HepG2 (cell line): Measurements from ENCODE around the gene ZNF605. TPM values are rescaled to one million over a fixed set of nuclear protein-coding genes. Genes with fewer than 3 reads are reported as not detected.

Experiments
- AHDC1 ChIP-seq: sonication (generic); formaldehyde crosslinking; IDR thresholded peaks from 2 replicates; pipeline ENCODE4 v1.5.1; 2020; ENCODE audit warnings: mild to moderate bottlenecking, missing genetic modification reagents, borderline replicate concordance
- ARID3A ChIP-seq: IDR thresholded peaks from 2 replicates; pipeline ENCODE4 v1.6.1; 2012; ENCODE audit warnings: low read depth, low read length, improper control_type of control experiment
- GPBP1L1 ChIP-seq: sonication (generic); formaldehyde crosslinking; IDR thresholded peaks from 2 replicates; pipeline ENCODE4 v1.5.0; 2020; ENCODE audit warnings: mild to moderate bottlenecking, missing genetic modification reagents
- HCFC1 ChIP-seq: fragments of 150-350 bp; IDR thresholded peaks from 2 replicates; pipeline ENCODE4 v1.6.1; 2014; ENCODE audit warnings: low read depth, low read length
- HNF4A ChIP-seq: sonication (generic); formaldehyde crosslinking; IDR thresholded peaks from 2 replicates; pipeline ENCODE4 v1.4.0; 2020; ENCODE audit warnings: missing genetic modification reagents
- HNRNPK ChIP-seq: fragments of 200-400 bp; formaldehyde crosslinking; IDR thresholded peaks from 2 replicates; pipeline ENCODE4 v1.6.1; 2018; ENCODE audit warnings: low read length, low read depth, moderate library complexity, mild to moderate bottlenecking; ENCODE audit not compliant: poor library complexity, severe bottlenecking
- KMT2B ChIP-seq: IDR thresholded peaks from 2 replicates; pipeline ENCODE4 v1.6.1; 2016; ENCODE audit warnings: missing genetic modification reagents, missing compliant biosample characterization
- MED13 ChIP-seq: sonication (generic); formaldehyde crosslinking; IDR thresholded peaks from 2 replicates; pipeline ENCODE4 v1.5.0; 2020; ENCODE audit warnings: missing genetic modification reagents
- NONO ChIP-seq, 2 experiments: fragments of 450-650 bp in 1 of 2; sonication (generic) in 1 of 2; formaldehyde crosslinking in 1 of 2; IDR thresholded peaks in 1 of 2; conservative IDR thresholded peaks in 1 of 2; 2 replicates each; pipeline versions ENCODE4 v1.6.1 to v1.8.0; 2017 to 2022; ENCODE audit warnings: mild to moderate bottlenecking in 1 of 2, missing genetic modification reagents in 1 of 2, moderate library complexity in 1 of 2
- YEATS4 ChIP-seq: sonication (generic); formaldehyde crosslinking; IDR thresholded peaks from 2 replicates; pipeline ENCODE4 v1.4.0; 2020; ENCODE audit warnings: missing genetic modification reagents, borderline replicate concordance
- ZBTB25 ChIP-seq: IDR thresholded peaks from 2 replicates; pipeline ENCODE4 v1.6.1; 2018; ENCODE audit warnings: missing genetic modification reagents
- ZBTB43 ChIP-seq: sonication (generic); formaldehyde crosslinking; conservative IDR thresholded peaks from 2 replicates; pipeline ENCODE4 v1.4.0; 2020; ENCODE audit warnings: missing genetic modification reagents
- ZFP36 ChIP-seq: fragments of 150-350 bp; IDR thresholded peaks from 2 replicates; pipeline ENCODE4 v1.6.1; 2018; ENCODE audit warnings: borderline replicate concordance, low read length, low read depth; ENCODE audit not compliant: partially characterized antibody
- ZNF550 ChIP-seq: sonication (generic); formaldehyde crosslinking; IDR thresholded peaks from 2 replicates; pipeline ENCODE4 v1.4.0; 2020; ENCODE audit warnings: mild to moderate bottlenecking, missing genetic modification reagents, borderline replicate concordance
- ZNF7 ChIP-seq: IDR thresholded peaks from 2 replicates; pipeline ENCODE4 v1.6.1; 2016; ENCODE audit warnings: missing biosample characterization, missing genetic modification reagents
- ZUFSP ChIP-seq: sonication (generic); formaldehyde crosslinking; IDR thresholded peaks from 2 replicates; pipeline ENCODE4 v1.9.0; 2021; ENCODE audit warnings: missing genetic modification reagents, mild to moderate bottlenecking, borderline replicate concordance
- polyA plus RNA-seq, 8 experiments: library from polyadenylated mRNA; depleted of rRNA in 3 of 8; stranded (reverse) in 7 of 8; unstranded in 1 of 8; fragments of >200 nt; fragmentation: Illumina TruSeq in 4 of 8; extraction: Trizol in 4 of 8; gene quantifications; 2 replicates each; pipeline versions ENCODE4 v1.2.1 to v1.2.3, GENCODE V29; 2011 to 2016; ENCODE audit warnings: low read depth in 4 of 8, missing spikeins in 1 of 8, mixed read lengths in 1 of 8; ENCODE audit not compliant: insufficient read depth in 1 of 8
- total RNA-seq, 5 experiments: library from RNA; depleted of rRNA; stranded (reverse); fragments of >200 nt; fragmentation: Illumina TruSeq; extraction: Trizol; gene quantifications; 2 replicates each; pipeline ENCODE4 v1.2.3, GENCODE V29; 2016; ENCODE audit warnings: low read depth in 1 of 5

ZNF605 gene
- total and polyA plus RNA-seq, 2 of the 13 experiments (the other 11 are each of a cell fraction or from before 2014, with no cell fraction given): 6.7 to 6.8 TPM

GRCh38 chr12:132946246-132946820 lies 9.8 kb downstream of the ZNF605 start (continued):
- no peak for TF ChIP-seq ZBTB25 (CRISPR knock-in tag)
- TF ChIP-seq YEATS4 (CRISPR knock-in tag): no peak
- no peak for TF ChIP-seq NONO (IDR thresholded peaks at IDR 0.05)
- TF ChIP-seq NONO (CRISPR knock-in tag; conservative IDR thresholded peaks at IDR 0.05): no peak
- no peak for TF ChIP-seq KMT2B (CRISPR knock-in tag)
- TF ChIP-seq AHDC1 (CRISPR knock-in tag): 0 out of 2 replicates have a peak, but pooled peaks have one; percentile 35
- no peak for TF ChIP-seq ARID3A
- TF ChIP-seq ZNF7: no peak
- no peak for TF ChIP-seq HCFC1
- no peak for TF ChIP-seq ZNF550 (CRISPR knock-in tag)
- no peak for TF ChIP-seq GPBP1L1 (CRISPR knock-in tag)
- no peak for TF ChIP-seq HNRNPK
- no peak for TF ChIP-seq ZUFSP (CRISPR knock-in tag)
- no peak for TF ChIP-seq ZFP36
- no peak for TF ChIP-seq MED13 (CRISPR knock-in tag)
- TF ChIP-seq ZBTB43 (CRISPR knock-in tag): no peak
- peak; percentile 59 for TF ChIP-seq HNF4A (CRISPR knock-in tag)
